ENCODE data around the gene EIF4A3. TPM values are rescaled to one million over a fixed set of nuclear protein-coding genes. Genes with fewer than 3 reads are reported as not detected.
"Not testable (repeated sequence)": the region's sequence is repeated elsewhere in the genome, so short reads cannot be mapped to it uniquely, and the experiment has no call there.

EIF4A3 gene
- total RNA-seq, 2 donors from 2014 or later = 16.8 to 40.7 TPM

- Histone ChIP-seq H3K9me3 (no peaks in the 10 kb centered on the region), H3K36me3 (replicated peaks in 1 of 2; ENCODE audit: insufficient read depth in 1 of 2, low read depth in 2 of 2) (no peaks in the 10 kb centered on the region), H3K4me1 (no peaks in the 10 kb centered on the region), H3K27ac (peak overlapping the region in 1 of 4 donors; percentile 46), H3K4me3 (no peak overlapping the region), H3K27me3 (no peaks in the 10 kb centered on the region)
- ATAC-seq (no peak), DNase-seq (no peak)
- WGBS, 2 donors = 83 to 93% methylated on average over 4 of the region's 4 CpGs
- TF ChIP-seq POLR2A (IDR thresholded peaks at IDR 0.05) = no peak
- no peak for TF ChIP-seq CTCF (IDR thresholded peaks at IDR 0.05)
- intact Hi-C loops (cut with DNase I) = loop anchor here (10.0 kb wide), 1 partner anchor 173 kb away; the partner anchor contains the start of gene RNF213
These were observed 55.6 kb downstream of the EIF4A3 start for GRCh38 chr17:80091376-80091775.

- H3K27me3 ChIP-seq; H3K27ac ChIP-seq; H3K4me3 ChIP-seq; DNase-seq; H3K36me3 ChIP-seq (replicated peaks in 1 of 2; ENCODE audit: insufficient read depth in 1 of 2, low read depth in 2 of 2); H3K4me1 ChIP-seq; H3K9me3 ChIP-seq; ATAC-seq: not testable (repeated sequence)
- 87 to 90% methylated on average over 44 of the region's 44 CpGs for WGBS, 2 donors
- intact Hi-C loops (cut with DNase I) = loop anchor here (10.0 kb wide), 1 partner anchor 175 kb away; the partner anchor contains the start of gene RNF213
These were observed 56.8 kb downstream of the EIF4A3 start for GRCh38 chr17:80090164-80090563.

- no peaks in the 10 kb centered on the region for H3K36me3 ChIP-seq (replicated peaks in 1 of 2; ENCODE audit: insufficient read depth in 1 of 2, low read depth in 2 of 2)
- no peak overlapping the region for H3K27ac ChIP-seq
- no peak for ATAC-seq
- no peaks in the 10 kb centered on the region for H3K27me3 ChIP-seq
- H3K4me1 ChIP-seq = no peaks in the 10 kb centered on the region
- intact Hi-C loops (cut with DNase I) = loop anchor here (10.0 kb wide), 1 partner anchor 175 kb away; the partner anchor contains the start of gene RNF213
- DNase-seq = no peak
- WGBS, 2 donors = 92% methylated on average over 15 to 16 of the region's 16 CpGs
- no peak overlapping the region for H3K4me3 ChIP-seq
- no peaks in the 10 kb centered on the region for H3K9me3 ChIP-seq
- TF ChIP-seq POLR2A (IDR thresholded peaks at IDR 0.05) = no peak
- TF ChIP-seq CTCF (IDR thresholded peaks at IDR 0.05) = no peak
These were observed 57.2 kb downstream of the EIF4A3 start for GRCh38 chr17:80089762-80090161.

GRCh38 chr17:80087346-80088265 lies 59.3 kb downstream of the EIF4A3 start:
- no peak for ATAC-seq
- no peaks in the 10 kb centered on the region for H3K9me3 ChIP-seq

More at GRCh38 chr17:80087346-80088265, 59.3 kb downstream of the EIF4A3 start:
- H3K36me3 ChIP-seq (replicated peaks in 1 of 2; ENCODE audit: insufficient read depth in 1 of 2, low read depth in 2 of 2) = no peaks in the 10 kb centered on the region
- H3K4me3 ChIP-seq = no peak overlapping the region
- H3K27ac ChIP-seq = no peak overlapping the region
- H3K27me3 ChIP-seq = no peaks in the 10 kb centered on the region
- intact Hi-C loops (cut with DNase I) = no loop called here
- H3K4me1 ChIP-seq = peaks cover 3% of the 10 kb centered on the region
- DNase-seq = no peak
- TF ChIP-seq POLR2A (IDR thresholded peaks at IDR 0.05) (no peak), CTCF (IDR thresholded peaks at IDR 0.05) (no peak)
- WGBS, 2 donors = 76 to 79% methylated on average over 32 to 34 of the region's 34 CpGs

All from body of pancreas (tissue), 4 donors.